Posterior cingulate gyrus (tissue), 11 donors: Measurements from ENCODE around the gene IMPDH1.

Source experiments
- DNase-seq, 10 donors: peaks; one replicate each; pipeline versions ENCODE4 v3.0.0 to v3.0.0-alpha.2; 2020 to 2021; ENCODE audit warnings: mixed read lengths in 3 of 10
- intact Hi-C: fragments of 100-400 bp; cut with DNase I; formaldehyde crosslinking; loops from one replicate; pipeline ENCODE4 v1.15.1; 2023

Gene IMPDH1

GRCh38 chr7:128365432-128365831, 44.4 kb downstream of the IMPDH1 start:
- intact Hi-C loops: no loop called here
- DNase-seq: no peak

GRCh38 chr7:128364166-128364870, 45.5 kb downstream of the IMPDH1 start:
- DNase-seq: no peak
- intact Hi-C loops: no loop called here

- intact Hi-C loops: no loop called here
- peak in 1 of 10 donors; percentile 8 for DNase-seq
Observed at GRCh38 chr7:128363261-128363721, 46.5 kb downstream of the IMPDH1 start.

DNA sequence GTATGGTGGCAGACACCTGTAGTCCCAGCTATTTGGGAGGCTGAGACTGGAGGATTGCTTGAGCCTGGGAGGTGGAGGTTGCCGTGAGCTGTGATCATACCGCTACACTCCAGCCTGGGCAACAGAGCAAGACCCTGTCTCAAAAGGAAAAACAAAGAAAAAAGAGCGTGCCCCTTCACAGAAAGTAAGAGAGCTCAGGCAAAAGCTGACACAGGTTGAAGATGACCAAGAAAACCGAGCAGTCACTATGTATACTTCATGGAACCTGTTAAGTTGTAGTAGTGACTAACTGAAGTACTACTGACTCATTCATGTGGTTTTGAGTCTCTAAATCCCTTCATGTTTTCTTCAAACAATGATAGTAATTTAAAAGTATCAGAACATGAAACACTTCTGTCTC, 47.1 kb downstream of the IMPDH1 start:
- peak in 1 of 10 donors; percentile 9 for DNase-seq
- intact Hi-C loops: no loop called here

GRCh38 chr7:128361411-128362379, 48.1 kb downstream of the IMPDH1 start, which contains the start of gene PRRT4:
Gene PRRT4 (minus strand): TSS chr7:128361690.
- DNase-seq: peak in 8 of 10 donors; percentile 41 to 92 (median 56)
- intact Hi-C loops: no loop called here

DNA sequence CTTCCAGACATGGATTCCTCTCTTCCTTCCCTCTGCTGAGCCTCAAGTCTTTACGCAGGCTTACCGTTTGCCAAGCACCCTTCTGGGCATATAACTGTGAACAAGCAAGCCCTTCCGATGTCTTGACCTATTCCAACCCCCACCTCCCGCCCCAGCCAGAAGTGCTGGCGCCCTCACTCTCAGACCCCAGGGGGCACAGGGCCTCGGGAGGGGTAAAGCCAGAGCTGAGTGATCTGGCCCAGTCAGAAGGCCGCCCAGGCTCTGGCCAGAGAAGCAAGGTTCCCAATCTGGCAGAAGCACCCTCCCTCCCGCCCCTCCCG, 49.5 kb downstream of the IMPDH1 start:
- no peak for DNase-seq
- intact Hi-C loops: no loop called here

DNA sequence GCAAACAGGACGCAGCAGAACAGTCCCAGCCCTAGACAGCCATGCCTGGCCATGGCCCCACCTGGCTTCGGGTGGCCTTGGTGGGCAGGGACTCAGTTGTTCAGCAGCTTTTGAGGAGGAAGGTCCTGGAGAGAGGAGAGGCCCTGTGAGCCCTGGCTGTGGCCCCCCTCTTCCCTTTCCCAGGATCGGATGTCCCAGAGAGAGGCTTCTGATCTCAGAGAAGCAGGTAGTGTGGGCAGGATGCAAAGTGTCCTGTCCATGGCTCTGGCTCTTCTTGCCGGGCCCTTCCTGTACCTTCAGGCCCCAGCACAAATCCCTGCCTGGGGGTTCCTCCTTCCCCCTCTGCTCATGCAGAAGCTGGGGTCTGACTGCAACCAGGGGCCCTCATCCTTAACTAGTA, 49.8 kb downstream of the IMPDH1 start:
- intact Hi-C loops: no loop called here
- peak in 1 of 10 donors; percentile 22 for DNase-seq

- intact Hi-C loops: no loop called here
- DNase-seq: peak in 1 of 10 donors; percentile 41
Observed at GRCh38 chr7:128359336-128359735, 50.4 kb downstream of the IMPDH1 start.

DNA sequence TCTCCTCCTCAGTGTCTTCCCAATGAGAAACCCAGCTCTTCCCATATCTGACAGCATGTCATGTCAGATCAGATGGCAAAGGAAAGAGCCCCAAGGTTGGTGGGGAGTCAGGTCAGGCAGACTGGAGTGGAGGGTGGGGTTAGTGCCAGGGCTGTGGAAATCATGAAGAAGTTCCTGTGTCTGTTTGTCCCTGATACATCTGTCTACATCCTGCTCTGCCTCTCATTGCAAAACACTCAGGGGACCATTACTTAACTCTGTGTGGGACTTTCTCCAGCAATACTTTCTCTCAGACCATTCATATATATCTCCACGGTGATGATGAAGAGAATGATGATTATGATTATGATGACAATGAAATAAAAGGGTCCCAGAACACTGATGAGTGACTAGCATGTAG, 51.5 kb downstream of the IMPDH1 start:
- intact Hi-C loops: no loop called here
- no peak for DNase-seq

- DNase-seq: peak in 1 of 10 donors; percentile 43
- intact Hi-C loops: no loop called here
Observed at GRCh38 chr7:128357217-128357613, 52.6 kb downstream of the IMPDH1 start.

DNA sequence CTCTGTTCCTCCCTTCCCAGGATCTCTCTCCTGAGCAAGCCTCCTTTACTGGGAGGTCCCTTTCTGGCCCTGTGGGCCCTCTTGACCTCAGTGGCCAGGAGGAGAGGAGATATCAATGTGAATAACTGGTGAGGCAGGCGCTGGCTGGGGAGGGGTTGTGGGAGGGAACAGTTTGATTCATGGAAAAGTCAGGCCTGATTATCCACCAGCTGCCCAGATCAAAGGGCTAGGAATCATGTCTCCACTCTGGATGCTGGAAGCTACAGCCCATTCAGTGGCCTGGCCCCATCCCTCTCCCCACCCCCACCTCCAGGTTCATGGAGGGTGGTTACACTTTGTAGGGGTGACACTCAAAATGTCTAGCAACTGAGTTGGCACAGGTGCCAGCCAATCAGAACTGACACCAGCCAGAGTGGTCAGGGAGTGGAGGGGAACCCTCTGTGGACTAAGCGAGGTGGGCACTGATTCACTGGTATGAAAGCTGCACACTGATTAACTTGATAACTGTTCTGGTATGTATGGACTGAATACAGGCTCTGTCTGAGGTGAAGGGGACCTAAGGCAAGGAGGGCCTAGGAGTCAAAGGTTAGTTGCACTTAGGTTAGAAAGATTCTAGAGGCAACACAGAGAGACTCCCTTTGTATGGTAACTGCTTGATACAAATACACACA, 53.1 kb downstream of the IMPDH1 start:
- intact Hi-C loops: no loop called here
- no peak for DNase-seq

DNA sequence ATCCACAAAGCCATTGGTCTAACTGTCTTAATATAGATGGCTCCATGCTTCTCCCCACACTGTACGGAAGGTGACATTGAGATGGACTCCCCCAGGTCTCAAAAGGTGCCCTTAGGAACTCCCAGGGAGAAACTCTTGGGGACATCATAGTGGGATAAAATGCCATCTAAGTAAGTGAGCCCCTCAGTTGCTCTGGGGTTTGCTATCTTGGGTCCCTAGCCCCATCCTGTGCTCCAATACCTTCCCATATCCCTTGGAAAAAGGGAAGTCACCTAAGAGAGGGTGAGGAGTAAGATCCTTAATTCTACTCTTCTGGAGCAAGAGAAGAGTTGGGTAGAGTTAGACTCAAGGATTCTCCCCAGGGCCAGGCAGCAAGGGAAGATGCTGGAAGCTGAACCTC, 56.2 kb downstream of the IMPDH1 start:
- intact Hi-C loops: no loop called here
- DNase-seq: no peak

GRCh38 chr7:128353189-128353588, 56.6 kb downstream of the IMPDH1 start:
- no peak for DNase-seq
- intact Hi-C loops: no loop called here

- DNase-seq: no peak
- intact Hi-C loops: no loop called here
Observed at GRCh38 chr7:128352636-128353035, 57.1 kb downstream of the IMPDH1 start.

DNA sequence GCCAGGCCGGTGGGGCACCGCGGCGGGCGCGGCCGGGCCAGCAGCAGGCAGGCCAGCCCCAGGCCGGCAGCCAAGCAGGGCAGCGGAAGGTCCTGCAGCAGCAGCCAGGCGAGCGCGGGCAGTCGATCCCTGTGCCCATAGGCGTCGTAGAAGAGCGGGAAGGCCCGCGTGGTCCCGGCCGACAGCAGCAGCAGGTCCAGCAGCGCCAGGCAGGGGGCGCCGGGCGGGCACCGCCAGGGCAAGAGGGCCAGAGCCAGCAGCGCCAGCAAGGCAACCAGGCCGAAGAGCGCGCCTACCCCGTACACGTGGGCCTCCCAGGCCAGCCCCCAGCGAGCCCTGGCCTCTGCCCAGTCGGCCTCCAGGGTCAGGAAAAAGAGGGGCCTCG, 57.6 kb downstream of the IMPDH1 start:
- intact Hi-C loops: no loop called here
- DNase-seq: peak in 5 of 10 donors; percentile 34 to 93 (median 59)

- intact Hi-C loops: no loop called here
- peak in 2 of 10 donors; percentile 72 to 82 for DNase-seq
Observed at GRCh38 chr7:128351296-128352152, 58.3 kb downstream of the IMPDH1 start.

DNA sequence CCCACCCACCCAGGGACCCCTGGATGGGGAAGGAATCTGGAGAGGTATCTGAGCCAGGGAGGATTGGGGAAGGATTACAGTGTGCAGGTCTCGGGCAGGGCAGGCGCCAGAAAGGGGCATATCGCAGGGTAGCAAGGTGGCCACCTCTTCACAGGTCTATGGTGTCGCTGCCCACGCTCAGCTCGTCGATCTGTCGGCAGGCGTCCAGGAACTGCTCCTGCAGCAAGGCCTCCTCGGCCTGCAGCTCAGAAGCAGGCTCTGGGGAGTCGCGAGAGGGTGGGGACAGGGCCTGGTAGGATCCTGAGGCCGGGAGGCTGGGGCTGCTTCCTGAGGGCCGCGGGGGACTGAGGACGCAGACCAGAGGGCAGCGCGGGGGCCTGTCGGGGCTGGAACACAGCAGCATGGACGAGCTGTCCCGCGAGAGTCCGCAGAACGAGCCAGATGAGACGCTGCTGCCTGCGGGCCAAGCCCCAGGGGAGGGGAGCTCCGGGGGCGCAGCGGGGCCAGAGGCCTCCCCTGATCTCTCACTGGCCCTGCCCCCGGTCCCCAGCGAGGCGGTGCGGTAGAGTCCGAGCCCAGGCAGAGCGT, 59.0 kb downstream of the IMPDH1 start:
- intact Hi-C loops: no loop called here
- peak in 1 of 10 donors; percentile 84 for DNase-seq

DNA sequence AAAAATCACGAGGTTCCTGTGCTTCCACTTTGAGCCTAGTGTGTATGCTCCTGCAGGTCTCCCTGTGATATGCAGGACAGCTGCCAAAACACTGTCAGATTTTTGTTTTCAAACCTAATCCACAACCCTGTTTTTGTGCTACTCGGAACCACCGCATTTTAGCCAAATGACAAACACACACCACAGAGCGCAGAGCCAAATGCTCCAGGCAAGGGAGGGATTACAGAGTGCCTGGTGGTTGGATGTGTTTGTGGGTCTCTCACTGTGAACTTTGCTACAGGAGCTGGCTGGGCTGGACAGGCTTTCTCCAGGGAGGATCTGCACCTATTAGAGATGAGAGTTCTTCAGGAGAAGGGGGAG, 60.3 kb downstream of the IMPDH1 start:
- intact Hi-C loops: loop anchor here (5.0 kb wide), 1 partner anchor 58 kb away; the partner anchor contains the start of gene IMPDH1
- no peak for DNase-seq

DNA sequence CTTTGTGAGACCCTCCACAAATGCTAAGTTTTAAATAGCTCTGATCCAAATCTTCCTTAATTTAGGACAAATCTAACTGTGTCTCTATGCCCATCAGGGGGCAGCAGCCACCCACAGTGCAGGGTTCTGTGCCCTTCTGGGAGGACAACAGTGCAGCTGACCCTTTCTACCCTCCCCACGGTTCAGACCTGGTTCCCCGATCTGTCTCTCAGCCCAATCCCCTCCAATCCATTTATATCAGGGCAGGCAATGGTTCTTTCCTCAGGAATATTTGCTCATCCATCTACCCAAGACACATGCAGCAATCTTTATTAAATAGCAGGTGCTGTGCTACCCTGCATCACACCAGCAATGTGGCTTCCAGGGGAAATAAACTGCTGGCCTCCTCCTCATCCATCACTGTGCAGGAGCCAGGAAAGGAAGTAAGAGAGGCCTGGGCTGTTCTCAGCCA, 62.1 kb downstream of the IMPDH1 start:
- intact Hi-C loops: loop anchor here (1.0 to 5.0 kb wide), 2 partner anchors 40 to 60 kb away; partner anchors contain the start of gene IMPDH1
- peak in 8 of 10 donors; percentile 54 to 96 (median 74) for DNase-seq

DNA sequence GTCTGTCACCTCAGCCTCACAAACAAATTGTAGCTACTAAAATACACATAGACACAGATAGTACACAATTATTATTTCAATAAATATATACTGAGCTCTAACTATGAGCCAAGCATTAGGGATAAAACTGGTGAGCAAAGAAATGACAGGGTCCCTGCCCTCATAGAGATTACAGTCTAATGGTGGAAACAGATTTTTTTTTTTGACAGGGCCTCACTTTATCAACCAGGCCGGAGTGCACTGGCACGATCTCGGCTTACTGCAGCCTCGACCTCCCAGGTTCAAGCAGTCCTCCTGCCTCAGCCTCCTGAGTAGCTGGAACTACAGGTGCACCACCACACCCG, 65.4 kb downstream of the IMPDH1 start:
- no peak for DNase-seq
- intact Hi-C loops: no loop called here
